Measurements from ENCODE around the gene LRBA. TPM values are rescaled to one million over a fixed set of nuclear protein-coding genes. Genes with fewer than 3 reads are reported as not detected.

Gene LRBA
- total RNA-seq, 1 experiment from 2014 or later = 25.7 TPM

DNA sequence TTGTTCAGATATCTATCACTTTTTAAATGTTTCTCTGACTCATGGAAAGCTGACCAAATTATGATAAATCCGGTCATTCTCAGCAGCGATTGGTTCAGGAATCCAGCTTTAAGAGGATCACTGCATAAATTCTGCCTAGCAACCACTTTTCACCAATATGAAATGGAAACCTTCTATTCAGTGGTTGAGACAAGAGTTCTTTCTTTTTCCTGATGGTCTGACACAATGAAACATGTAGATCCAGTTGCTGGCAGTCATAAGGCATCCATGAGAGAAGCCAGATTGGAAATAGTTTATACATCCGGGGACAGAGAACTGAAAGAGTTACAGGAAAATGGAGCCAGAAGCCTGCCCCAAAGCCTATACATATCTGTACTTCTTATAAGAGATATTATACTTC is 406.0 kb downstream of the LRBA start:
- no peak for DNase-seq (ENCODE audit: extremely low read depth, low read depth)

DNA sequence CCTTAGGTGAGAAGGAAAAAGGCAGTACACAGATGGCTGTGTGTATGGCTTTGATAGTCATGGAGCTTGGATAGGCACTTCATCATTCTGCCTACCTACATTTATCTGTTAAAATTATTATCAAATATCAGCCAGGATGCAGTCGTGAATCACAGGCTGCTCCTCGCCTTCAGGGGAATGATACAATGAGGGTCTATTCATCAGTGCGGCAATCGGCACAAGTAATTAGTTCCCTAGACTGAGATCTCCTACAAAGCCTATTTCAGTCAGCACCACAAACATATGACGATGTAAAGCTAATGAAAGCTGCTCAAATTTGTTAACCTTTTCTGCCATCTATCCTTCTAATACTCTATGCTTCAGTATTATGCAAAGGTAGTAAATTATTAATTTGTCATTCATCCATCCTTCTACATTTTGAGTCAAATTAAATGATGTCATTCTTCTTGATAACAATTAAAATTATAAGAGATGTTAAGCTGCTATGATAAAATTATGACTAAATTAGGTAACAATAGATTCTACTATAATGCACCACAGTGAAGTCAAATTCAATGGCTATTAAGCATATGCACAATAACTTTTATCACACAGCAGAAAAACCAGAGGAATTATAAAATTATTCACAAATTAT is 414.2 kb downstream of the LRBA start:
- DNase-seq (ENCODE audit: extremely low read depth, low read depth) = no peak

DNA sequence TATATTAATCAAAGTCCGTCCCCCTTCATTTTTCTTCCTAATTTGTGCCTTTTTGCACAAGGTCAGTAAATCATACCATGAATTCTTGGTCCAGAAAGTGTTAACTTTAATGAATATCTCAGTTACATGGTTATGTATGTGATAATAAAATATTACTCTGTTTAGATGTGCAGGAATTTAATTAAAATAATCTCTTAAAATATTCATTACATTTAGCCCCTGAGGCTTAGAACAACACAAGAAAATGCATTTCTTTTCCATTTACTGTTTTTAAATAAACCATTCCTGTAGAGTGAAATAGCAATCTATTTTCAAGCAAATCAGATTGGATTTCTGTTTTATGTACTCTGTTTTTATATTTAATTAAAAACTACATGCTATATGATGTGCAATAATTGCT is 415.5 kb downstream of the LRBA start:
- DNase-seq (ENCODE audit: extremely low read depth, low read depth) = no peak

DNA sequence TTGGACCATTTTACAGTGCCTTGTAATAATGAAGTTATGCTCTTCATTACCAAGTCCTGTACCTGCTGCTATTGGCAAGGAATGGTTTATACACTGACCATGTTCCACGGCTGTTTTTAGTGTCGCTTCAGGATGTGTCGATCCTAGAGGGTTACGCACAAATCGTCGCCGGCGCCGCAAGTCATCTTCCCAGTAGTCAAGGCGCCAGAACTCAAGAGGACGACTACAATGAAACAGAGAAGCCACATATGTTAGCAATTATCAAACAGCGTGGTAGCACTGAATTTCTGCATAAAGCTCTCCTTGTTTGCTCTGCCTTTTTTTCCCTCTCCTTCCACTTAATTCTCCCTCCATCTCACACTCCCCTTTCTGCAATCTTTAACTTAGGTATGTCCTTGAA is 416.2 kb downstream of the LRBA start:
- no peak for DNase-seq (ENCODE audit: extremely low read depth, low read depth)

DNA sequence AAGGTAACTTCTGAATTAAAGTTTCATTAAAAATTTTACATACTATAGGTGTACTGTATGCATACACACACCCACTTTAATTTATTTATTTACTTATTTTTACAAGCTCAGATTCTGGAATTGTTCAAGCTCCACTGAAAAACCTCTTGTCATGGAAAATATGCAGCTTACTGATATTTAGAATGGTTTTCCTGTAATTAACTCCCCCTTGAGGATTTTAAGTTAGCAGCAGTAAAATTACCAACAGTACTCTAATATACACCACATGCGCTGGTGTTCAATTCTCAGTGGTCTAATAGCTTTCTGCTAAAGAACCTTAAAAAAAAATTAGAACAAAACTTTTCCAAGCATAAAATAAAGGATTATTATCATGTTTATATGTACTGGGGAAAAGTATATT is 421.1 kb downstream of the LRBA start:
- DNase-seq (ENCODE audit: extremely low read depth, low read depth) = no peak

DNA sequence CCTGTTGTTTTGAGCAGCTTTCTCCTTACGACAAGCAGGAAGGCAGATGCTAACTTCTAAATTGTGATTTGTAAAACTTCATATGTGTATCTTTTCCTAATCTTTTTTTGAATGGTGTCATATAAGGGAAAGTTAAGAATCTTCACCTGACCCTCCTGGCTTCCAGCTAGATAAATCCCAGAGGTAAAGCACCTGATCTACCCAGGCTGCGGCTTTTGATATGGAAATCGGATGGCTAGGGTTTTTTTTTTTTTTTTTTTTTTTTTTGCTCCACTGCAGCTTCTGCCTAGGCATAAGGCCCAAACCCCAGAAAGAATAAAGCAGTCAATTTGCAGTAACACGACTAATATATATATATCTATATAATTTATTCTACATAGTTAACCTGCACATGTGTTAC is 423.2 kb downstream of the LRBA start:
- no peak for DNase-seq (ENCODE audit: extremely low read depth, low read depth)

DNA sequence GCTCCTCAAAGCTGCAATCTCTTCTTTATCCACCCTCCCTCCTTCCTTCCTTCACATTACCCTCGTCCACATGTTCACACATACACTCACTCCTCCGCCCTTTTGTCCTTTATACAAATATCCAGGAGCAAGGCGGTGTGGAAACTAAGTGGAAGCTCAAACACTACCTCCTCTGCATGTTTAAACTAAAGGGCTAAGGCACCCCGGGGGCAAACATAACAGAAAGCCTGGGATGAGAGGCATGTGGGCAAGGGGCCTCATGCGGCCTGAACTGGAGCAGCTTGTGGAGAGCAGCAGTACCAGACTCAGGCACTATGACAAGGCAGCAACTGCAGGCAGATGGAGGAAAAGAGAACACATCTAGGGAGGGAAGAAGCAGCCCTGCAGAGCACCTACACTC is 423.7 kb downstream of the LRBA start:
- no peak for DNase-seq (ENCODE audit: extremely low read depth, low read depth)

DNA sequence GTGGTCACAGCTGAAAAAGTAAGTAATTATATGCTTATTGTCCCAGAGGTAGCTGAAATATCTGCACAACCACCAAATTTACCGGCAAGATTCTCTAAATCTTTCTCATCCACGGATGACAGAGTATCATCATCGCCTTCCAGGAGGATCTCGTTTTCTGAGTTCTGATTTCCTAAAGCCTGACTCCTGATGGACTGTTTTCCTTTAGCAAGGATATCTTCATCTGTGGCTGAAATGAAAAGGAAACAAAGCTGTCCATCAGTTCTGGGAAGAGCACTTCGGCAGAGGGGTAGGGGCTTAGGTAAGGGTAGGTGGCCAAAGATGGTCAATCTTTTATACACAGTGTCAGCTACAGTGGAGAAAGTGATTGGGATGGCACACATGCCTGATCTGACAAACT is 424.5 kb downstream of the LRBA start:
- DNase-seq (ENCODE audit: extremely low read depth, low read depth) = no peak

DNA sequence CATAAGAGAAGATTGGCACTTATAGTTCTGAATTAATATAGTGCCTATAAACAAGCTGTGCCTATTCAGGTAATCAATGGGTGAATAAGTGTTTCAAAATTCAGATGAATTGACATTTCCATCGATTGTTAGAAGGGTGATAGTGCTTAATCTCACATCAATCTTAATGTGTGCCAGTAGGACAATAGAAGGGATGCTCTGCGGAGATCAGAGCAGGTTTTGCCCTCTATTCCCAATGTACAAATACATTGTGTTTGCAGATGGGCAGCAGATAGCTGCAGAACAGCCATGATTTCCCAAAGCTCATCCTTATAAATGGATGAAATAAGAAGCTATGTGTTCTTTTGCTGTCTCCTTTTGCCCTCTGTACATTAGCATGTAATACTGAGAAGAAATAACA is 425.9 kb downstream of the LRBA start:
- no peak for DNase-seq (ENCODE audit: extremely low read depth, low read depth)

DNA sequence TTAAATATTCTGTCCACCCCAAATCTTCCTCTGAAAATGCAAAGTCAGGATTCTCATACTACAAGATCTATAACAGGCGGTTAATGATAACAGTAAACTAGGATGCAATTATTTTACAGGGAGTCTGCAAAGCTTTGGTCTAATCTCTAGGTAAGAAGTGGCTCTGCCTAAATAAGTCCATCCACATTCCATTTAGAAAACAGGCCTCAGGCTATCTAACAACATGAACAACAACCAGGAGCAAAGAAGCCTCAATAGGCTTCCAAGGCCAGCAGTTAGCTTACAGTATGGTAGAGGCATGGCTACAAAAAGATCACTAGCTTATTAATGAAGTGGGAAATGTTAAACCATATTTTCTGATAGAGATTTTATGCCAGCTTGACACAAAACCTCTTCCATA is 426.8 kb downstream of the LRBA start:
- no peak for DNase-seq (ENCODE audit: extremely low read depth, low read depth)

DNA sequence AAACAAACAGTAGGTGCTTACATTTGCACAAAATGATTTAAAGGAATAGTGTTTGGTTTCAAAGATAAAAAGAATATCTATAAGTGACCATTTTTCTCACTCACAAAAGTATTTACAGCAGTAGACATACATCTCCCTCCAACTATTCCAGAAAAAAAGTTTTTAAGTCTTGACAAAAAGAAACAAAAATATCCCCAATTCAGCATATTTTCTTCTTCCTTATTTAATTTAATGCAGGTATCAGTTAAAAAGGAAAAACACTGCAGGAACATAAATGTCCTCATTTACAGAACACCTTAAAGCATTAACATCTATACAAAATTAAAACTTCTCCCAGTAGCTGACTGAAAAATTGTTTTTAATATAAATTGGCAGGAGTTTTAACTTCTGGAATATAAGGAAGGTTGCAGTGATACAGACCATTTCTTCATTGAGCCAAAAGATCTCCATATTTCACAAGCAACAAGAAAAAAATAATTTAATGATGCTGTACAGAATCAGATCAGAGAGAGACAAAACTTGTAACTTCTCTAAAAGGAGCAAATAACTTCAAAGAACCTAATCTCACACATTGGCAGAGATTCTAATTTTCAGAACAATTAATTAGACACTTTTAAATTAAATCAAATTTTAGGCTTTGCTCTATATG is 428.8 kb downstream of the LRBA start:
- DNase-seq (ENCODE audit: extremely low read depth, low read depth) = no peak

DNA sequence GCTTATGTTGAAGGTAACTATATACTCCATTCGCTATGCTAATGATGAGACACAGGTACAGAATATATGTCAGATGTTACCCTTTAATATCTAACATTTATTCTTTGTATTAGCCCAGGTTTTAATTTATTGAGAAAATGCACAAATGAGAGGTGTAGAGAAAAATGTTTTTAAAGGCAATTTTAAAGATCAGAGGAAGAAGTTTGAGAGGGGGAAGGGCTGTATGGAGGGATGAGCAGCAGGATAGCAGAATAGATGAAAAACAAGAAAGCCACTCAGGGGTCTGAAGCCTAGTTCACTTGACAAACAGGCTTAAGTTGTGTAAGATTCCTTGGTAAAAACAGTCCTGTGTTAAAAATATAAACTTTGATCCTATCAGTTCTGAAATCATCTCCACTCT is 429.5 kb downstream of the LRBA start:
- no peak for DNase-seq (ENCODE audit: extremely low read depth, low read depth)

DNA sequence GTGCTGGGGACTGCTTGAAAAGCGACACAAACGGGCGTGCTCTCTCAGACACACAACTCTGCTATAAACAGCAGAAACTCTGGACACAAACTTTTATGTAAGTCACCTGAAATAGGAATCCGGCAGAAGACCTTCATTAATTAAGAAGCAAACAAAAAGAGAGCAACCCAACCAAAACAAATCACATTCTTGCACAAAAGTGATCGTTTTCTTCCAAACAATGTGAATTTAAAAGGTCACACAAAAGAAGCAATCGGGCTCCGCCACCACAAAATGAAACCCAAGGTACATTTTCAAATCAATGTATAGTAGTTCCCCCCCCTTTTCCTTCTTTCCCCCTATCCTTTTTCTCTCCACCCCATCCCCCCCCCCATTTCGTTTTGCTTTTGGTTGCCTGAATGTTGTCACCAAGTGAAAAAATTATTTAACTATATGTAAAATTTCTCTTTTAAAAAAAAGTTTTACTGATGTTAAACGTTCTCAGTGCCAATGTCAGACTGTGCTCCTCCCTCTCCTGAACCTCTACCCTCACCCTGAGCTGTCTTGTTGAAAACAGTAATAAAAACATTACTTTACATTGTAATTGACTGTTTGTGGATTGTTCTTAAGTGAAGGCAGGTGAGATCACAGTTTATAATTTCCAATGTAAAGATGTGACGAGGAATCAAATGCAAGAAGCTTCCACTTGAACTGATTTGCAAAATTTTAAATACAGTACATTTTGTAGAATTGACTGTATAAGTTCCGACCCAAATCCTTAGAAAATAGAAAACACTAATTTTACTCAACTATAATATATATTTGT is 430.8 kb downstream of the LRBA start:
- DNase-seq (ENCODE audit: extremely low read depth, low read depth) = no peak

DNA sequence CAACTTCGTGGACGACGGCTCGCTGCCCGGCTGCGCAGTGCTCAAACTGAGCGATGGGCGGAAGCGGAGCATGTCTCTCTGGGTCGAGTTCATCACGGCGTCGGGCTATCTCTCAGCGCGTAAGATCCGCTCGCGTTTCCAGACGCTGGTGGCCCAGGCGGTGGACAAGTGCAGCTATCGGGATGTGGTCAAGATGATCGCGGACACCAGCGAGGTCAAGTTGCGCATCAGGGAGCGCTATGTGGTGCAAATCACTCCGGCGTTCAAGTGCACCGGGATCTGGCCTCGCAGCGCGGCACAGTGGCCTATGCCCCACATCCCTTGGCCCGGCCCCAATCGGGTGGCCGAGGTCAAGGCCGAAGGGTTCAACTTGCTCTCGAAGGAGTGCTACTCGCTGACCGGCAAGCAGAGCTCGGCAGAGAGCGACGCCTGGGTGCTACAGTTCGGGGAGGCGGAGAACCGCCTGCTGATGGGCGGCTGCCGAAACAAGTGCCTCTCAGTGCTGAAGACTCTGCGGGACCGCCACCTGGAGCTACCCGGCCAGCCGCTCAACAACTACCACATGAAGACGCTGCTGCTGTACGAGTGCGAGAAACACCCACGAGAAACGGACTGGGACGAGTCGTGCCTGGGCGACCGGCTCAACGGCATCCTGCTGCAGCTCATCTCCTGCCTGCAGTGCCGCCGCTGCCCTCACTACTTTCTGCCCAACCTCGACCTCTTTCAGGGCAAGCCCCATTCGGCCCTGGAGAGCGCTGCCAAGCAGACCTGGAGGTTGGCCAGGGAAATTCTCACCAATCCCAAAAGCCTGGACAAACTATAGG is 431.6 kb downstream of the LRBA start:
- DNase-seq (ENCODE audit: extremely low read depth, low read depth) = no peak

DNA sequence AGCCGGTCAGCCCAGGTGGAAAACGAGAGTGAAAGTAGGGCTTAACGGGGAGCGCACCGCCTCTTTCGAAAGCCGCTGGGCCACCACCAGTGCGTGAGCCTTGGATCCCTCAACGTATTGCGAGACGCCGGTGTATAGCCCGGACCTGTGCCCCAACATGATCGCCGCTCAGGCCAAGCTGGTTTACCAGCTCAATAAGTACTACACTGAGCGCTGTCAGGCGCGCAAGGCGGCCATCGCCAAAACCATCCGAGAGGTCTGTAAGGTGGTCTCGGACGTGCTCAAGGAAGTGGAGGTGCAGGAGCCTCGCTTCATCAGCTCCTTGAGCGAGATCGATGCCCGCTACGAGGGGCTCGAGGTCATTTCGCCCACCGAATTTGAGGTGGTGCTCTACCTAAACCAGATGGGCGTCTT is 432.2 kb downstream of the LRBA start:
- DNase-seq (ENCODE audit: extremely low read depth, low read depth) = no peak

DNA sequence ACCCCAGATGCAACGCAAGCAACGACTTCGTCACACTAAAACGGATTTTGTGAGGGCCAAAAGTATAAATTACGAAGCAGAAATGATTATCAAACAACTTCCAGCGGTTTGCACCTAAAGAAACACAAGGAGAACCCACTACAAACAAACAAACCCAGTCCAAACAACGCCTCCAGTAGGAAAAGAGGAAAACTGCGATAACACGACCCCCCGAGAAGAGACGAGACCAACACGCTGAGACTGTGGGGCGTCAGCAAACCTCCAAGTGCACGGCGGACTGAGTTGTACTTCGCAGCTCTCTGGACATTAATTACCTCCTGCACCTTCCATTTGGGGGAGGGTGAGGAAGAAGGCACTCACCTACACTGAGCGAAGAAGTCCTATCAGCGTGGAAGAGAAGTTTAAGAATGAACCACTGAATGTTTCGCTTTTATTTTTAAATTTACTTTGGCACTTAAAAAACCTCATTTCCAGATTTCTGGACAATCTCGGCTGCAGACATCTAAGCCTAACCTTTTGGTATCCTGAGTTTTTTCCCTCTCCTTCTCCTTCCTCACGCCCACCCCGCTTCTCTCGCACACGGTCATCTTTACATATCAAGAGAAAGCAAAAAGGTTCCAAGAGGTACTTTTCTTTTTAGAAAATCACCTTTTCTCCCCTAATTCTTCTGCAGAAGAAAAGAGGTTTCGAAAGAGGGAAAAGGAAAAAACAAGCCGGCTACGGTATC is 432.8 kb downstream of the LRBA start, which contains the start of gene MAB21L2:
MAB21L2 (plus strand) TSS at position 6 of the 727 bp plus-strand sequence. CDS start 879 bp downstream, outside the sequence.
- DNase-seq (ENCODE audit: extremely low read depth, low read depth) = no peak

DNA sequence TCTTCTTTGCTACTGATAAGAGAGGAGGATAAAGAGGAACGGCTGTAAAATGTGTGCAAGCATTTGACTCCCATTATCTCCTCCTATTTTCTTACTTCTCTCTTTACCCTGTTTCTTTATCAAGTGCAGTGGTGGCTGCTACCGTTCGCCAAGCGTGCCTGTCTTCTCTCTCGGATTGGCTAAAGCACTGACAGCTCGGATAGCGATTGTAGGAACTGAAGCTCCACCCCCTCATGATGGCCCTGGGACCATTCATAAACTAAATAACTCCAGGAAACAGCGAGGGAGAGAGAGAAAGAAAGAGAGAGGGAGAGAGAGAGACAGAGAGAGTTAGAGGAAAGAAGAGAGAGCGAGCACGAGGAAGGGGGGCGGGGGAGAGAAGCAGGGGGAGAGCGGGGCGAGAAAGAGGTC is 433.4 kb downstream of the LRBA start:
- no peak for DNase-seq (ENCODE audit: extremely low read depth, low read depth)

DNA sequence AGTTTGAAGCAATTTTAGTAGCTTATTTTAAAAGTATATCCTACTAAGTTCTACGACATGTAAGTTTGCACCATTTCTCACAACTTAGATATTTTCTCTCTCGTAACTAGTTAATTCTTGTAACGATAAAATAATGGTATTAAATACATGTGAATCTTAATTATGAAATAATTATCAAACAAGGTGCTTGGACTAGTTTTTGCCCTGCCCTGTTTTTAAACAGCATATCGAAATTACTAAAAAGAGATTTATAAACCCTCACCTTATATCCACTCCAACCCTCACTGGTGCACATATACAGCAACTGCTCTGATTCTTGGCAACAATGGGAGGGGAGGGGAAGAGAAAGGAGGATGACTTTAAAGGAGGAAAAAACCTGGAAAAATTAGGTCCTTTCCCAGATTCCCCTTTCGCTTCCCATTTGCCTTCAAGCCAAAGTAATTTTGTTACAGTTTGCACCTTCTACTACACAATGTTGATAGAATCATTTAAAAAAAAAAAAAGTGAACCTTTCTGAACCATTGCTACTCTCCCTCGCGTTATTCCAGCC is 434.0 kb downstream of the LRBA start:
- DNase-seq (ENCODE audit: extremely low read depth, low read depth) = no peak

DNA sequence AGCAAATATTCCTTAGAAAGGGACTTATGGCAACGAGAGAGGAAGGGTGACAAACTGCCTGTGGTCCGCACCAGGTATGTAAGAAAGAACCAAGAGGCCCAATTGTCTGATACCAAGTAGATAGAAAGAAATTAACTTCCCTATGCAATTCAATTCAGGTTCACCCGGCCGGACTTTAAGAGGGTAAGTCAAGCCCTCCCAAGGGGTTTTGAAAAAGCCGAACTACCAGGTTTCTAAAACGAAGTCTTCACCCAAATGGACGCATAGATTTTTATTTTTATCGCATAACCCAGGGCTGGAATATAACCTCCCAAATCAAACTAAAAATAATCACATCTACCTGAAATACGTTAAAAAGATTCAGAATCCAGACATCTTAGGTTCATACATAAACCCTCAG is 434.8 kb downstream of the LRBA start:
- no peak for DNase-seq (ENCODE audit: extremely low read depth, low read depth)

All from NCI-H460 (cell line).